Skin epidermis (tissue), 12 donors: ENCODE data around the gene RBM6.

ENCODE experiments used
- H3K27ac ChIP-seq, 21 experiments: fragments of 200-600 bp; sonication (generic) in 11 of 21; one replicate each; pipeline ENCODE4 v1.5.0; 2020; ENCODE audit warnings: mild to moderate bottlenecking in 3 of 21, inconsistent platforms in 2 of 21, moderate library complexity in 2 of 21
- H3K4me3 ChIP-seq, 7 experiments: fragments of 200-600 bp; sonication (generic) in 2 of 7; one replicate each; pipeline ENCODE4 v1.5.0; 2020; ENCODE audit warnings: inconsistent platforms in 2 of 7, mild to moderate bottlenecking in 2 of 7, moderate library complexity in 1 of 7

Gene RBM6

GRCh38 chr3:50121072-50122032 lies 181.4 kb downstream of the RBM6 start:
- H3K27ac ChIP-seq: no peak overlapping the region
- H3K4me3 ChIP-seq: no peak overlapping the region

GRCh38 chr3:50122071-50122470 lies 182.1 kb downstream of the RBM6 start:
- Histone ChIP-seq H3K4me3 (no peak overlapping the region), H3K27ac (no peak overlapping the region)

GRCh38 chr3:50122661-50123391 lies 182.9 kb downstream of the RBM6 start:
- H3K27ac ChIP-seq: no peak overlapping the region
- H3K4me3 ChIP-seq: no peak overlapping the region

DNA sequence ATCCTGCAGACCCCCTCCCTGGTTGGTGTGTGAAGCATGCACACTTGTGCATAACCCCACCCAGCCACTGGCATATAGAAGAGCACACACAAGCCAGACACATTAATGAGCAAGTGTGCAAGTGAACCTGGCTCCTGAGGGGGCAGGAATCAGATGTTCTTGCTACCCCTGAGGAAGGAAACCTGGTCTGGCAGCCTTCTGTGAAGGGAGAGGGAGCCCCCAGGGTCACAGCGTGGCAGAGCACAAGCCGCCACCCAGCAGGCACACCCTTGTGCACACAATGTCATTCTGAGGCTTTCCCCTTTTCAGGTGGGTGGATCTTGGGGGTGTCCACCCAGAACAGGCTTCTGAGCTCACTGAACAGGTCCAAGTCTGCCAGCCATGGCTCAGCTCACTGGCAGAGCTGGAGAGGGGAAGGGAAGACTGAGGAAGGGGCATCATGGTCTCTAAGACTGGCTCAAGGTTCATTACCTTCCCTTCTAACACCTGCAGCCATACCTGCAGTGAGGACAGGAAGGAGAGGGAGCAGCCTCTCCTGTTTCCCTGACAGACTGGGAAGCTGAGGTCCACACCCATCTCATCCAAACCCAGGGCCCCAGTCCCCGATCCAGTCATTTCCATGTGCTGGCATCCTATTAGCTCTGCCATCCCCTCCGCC lies 183.6 kb downstream of the RBM6 start:
- no peak overlapping the region for H3K4me3 ChIP-seq
- peak overlapping the region in 4 of 21 experiments; percentile 7 to 47 (median 16) for H3K27ac ChIP-seq

DNA sequence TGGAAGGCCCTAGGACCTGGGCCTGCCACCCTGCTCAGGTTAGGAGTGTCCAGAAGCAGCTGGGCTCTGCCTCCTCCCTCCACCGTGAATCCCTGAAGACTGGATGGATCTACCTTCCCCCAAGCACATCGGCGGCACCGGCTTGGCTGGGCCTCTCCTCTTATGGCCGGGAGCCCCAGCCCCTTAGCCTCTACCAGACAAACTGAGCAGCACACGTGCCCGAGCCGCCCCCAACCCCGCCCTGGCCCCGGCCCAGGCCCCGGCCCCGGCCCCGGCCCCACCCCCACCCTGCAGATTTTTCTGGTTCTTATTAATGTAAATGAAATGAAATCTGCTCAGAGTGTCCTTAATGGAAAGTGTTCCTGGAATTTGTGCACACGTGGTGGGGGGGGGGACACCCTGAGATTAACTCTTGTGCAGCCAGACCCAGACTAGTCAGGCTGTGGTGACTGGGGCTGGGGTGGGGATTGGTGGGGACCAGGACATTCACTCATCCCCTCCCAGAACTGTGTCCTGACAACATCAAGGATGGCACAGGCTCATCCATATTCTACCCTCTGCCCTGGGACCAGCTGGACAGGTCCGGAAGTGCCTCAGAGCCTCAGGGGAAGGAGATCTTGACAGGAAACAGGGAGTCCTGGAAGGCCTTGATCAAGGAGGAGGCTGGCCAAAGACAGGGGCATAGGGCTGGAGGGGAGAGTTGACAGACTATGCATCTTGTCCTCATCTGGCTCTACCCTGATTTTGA lies 184.3 kb downstream of the RBM6 start:
- H3K4me3 ChIP-seq: no peak overlapping the region
- peak overlapping the region in 4 of 21 experiments; percentile 7 to 47 (median 16) for H3K27ac ChIP-seq

DNA sequence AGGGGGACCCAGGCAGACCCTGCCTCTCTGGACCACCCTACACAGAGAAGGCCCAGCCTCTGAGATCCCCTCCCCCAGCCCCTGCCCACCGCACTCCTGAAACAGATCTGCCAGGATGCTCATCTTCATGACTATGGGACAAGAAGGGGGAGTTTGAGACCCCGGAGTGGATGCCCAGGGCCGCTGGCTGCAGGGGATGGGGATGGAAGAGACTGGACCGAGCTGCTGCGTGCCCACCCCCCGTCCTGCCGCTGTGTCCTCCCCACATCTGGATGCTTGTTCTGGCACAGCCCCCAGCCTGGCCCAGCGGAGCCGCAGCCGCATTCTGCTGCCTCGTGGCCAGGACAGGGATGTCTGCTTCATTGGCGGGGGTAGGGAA lies 184.8 kb downstream of the RBM6 start:
- no peak overlapping the region for H3K4me3 ChIP-seq
- no peak overlapping the region for H3K27ac ChIP-seq

DNA sequence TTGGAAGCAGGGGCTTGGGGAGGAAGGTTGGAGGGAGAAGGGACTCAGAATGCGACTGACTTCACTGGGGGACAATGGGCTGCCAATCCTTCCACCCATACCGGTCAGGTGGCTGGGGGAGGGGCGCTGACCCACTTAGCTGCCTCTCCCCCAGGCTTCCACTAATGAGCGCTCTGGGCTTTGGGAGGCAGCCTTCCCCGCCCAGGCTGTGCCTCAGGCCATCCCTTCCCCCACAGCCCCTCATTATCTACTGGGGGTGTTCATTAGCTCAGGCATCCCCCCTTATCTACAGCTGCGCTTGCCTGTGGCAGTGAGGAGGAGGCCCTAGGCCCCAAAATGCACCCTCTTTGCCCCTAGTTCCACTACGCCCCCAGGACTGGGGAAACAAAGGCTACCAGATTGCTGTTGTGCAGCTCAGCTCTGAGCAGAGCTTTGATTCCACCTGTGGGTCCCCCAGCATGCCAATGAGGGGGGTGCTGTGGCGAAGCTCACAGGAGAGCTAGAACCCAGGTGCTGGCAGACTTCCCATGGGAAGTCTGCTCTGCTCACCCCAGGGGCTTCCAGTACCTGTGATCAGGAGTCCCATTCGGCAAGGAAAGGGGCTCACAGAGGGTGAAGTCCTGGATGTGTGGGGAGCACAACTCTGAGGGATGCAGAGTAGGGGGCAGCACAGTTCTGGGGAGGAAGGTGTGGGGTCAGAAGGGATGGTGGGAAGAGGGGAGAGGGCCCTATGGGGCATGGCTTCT lies 185.8 kb downstream of the RBM6 start:
- no peak overlapping the region for H3K4me3 ChIP-seq
- H3K27ac ChIP-seq: no peak overlapping the region

DNA sequence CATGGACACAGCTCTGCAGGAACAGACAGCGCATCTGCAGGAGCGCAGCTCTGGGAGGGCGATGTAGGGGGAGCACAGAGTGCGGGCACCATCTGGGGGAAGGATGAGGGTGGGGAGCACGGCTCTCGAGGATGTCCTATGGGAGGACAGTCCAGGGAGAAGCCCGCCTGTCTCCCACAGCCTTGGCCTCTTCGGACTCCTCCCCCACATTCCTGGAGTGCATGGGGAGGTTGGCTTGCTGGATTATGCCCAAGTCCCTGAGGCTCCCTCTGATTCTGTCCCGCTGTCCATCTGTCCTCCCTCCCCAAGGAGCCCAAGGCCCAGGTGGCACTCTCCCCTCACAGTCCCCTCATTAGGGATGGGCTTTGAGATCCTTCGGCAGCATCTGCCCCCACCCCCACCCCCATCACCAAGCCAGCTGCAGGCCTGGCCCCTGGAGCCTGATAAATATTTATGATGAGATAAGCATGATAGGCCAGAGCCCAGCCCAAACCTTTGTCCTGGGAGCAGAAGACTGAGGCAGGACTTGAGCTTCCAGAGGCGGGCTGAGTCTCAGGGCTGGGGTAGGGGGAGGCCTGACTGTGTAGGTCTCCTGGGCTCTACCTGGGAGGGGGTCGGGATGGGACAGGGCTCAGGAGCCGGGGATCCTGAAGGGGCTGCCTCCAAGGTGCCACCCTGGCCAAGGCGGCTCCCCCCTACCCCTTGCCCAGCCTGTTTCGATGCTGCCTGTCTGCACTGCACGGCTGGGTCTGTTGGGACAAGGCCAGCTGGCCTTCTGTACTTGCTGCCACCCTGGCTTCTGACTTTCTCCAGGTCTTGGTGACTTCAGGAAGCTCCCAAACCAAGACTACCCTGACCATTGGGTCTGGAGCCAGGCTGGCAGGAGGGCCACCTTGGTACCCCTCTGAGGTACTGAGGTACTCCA lies 186.6 kb downstream of the RBM6 start:
- no peak overlapping the region for H3K27ac ChIP-seq
- no peak overlapping the region for H3K4me3 ChIP-seq
